Activated CD4-positive, alpha-beta T cell treated with anti-CD3 and anti-CD28 coated beads for 36 hours (primary cell): ENCODE results near the gene STX5. TPM values are rescaled to one million over a fixed set of nuclear protein-coding genes. Genes with fewer than 3 reads are reported as not detected.

ENCODE experiments used
- ATAC-seq: fragments of 200-7000 bp; cut with Tn5 transposase; one replicate; pipeline ENCODE4 v1.10.0; 2021; ENCODE audit warnings: mild to moderate bottlenecking, moderate library complexity
- CTCF ChIA-PET: fragments of 350-600 bp; sonication (Branson Sonifier 250); formaldehyde crosslinking; loops from one replicate; lab custom pipeline; 2021; ENCODE audit warnings: antibody characterized with exemption; lab: Charles Lee
- POLR2A ChIA-PET: fragments of 350-600 bp; sonication (Branson Sonifier 250); formaldehyde crosslinking; loops from one replicate; lab custom pipeline; 2021; ENCODE audit warnings: antibody characterized with exemption, inconsistent platforms; lab: Charles Lee
- DNase-seq: peaks from one replicate; pipeline ENCODE4 v3.0.0-alpha.2; 2020
- H3K27ac Mint-ChIP-seq: one replicate; pipeline ENCODE4 v1.8.0; 2021; ENCODE audit warnings: mixed read lengths
- H3K27me3 Mint-ChIP-seq: one replicate; pipeline ENCODE4 v1.8.0; 2021; ENCODE audit warnings: mixed read lengths
- H3K36me3 Mint-ChIP-seq: one replicate; pipeline ENCODE4 v1.8.0; 2021; ENCODE audit warnings: low read depth, mixed read lengths
- H3K4me1 Mint-ChIP-seq: one replicate; pipeline ENCODE4 v1.8.0; 2021; ENCODE audit warnings: mixed read lengths
- H3K4me3 Mint-ChIP-seq: one replicate; pipeline ENCODE4 v1.8.0; 2021; ENCODE audit warnings: mild to moderate bottlenecking, moderate library complexity, mixed read lengths
- H3K9me3 Mint-ChIP-seq: one replicate; pipeline ENCODE4 v1.8.0; 2021; ENCODE audit warnings: low read depth, mixed read lengths
- intact Hi-C, 2 experiments: fragments of 100-400 bp; cut with DNase I in 1 of 2; cut with micrococcal nuclease in 1 of 2; formaldehyde crosslinking; loops; one replicate each; pipeline versions ENCODE4 v1.14.2 to v1.15.1; 2022 to 2024; cut with DNase I, micrococcal nuclease
- total RNA-seq, 2 experiments: library from RNA; stranded (reverse); gene quantifications; one replicate each; pipeline ENCODE4 v1.2.3, GENCODE V29; 2021

The STX5 gene
- total RNA-seq, 2 experiments from 2014 or later = 19.3 to 21.8 TPM

GRCh38 chr11:62854825-62855570 lies 23.1 kb upstream of the STX5 start:
- Mint-ChIP-seq H3K27me3 (no peaks in the 10 kb centered on the region), H3K9me3 (no peaks in the 10 kb centered on the region), H3K4me1 (peaks cover 49% of the 10 kb centered on the region), H3K4me3 (peak overlapping the region; percentile 99), H3K36me3 (peaks cover 74% of the 10 kb centered on the region), H3K27ac (peak overlapping the region; percentile 97)
- ATAC-seq = no peak
- ChIA-PET POLR2A (interaction anchor here (0.6 to 9.3 kb wide), 28 partner anchors 12 to 1463 kb away, joined by 3 to 383 read pairs (median 5); partner anchors contain the start of genes BSCL2, C11orf98, CSKMT and EEF1G), CTCF (interaction anchor here (0.8 to 6.0 kb wide), 5 partner anchors 14 to 182 kb away, joined by 3 to 44 read pairs (median 8); partner anchors contain the start of genes HNRNPUL2, SLC3A2 and TMEM179B)
- DNase-seq = no peak
- intact Hi-C loops = loop anchor here (1.0 to 5.0 kb wide), 5 partner anchors 14 to 243 kb away; partner anchors contain the start of genes C11orf98 (in 1 of the 2), CSKMT (in 1 of the 2), EML3 (in 1 of the 2) and HNRNPUL2 (in 1 of the 2)

DNA sequence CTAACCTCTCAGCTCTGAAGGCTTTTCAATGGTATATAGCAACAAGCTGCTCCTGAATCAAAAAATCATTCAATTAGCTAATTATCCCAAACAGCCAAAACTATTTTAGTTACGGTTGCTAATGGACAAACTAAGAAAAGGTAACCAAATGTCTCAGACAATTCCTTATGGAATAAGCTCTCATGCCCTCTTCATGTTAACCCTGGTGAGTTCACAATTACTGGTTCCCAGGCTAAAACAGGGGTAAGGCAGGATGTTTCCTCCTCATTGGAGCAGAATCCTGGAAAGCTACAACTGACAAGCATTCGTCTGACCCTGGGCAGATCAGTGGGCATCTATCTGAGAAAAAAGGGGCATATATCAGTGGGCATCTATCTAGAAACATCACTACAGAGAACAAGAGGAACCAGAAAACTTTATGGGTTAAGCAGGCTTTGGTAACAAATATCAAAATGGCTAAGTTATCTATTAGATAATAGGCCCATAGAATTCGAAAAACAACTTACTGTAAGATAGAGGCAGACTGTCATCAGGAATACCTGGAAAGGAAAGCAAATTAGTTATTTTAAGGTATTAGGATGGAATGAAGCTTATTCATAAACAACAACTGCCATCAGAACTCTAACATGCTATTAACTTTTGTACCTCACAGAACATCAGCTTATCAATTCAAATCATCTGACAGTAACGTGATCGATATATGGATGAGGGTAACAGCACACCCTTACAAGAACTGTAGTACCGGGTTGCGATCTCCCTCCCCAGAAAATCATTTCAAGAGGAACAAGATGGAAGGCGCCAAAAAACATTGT lies 22.4 kb upstream of the STX5 start:
- intact Hi-C loops = no loop called here
- Mint-ChIP-seq H3K27me3 (no peaks in the 10 kb centered on the region), H3K4me3 (peak overlapping the region; percentile 99), H3K36me3 (peaks cover 68% of the 10 kb centered on the region), H3K27ac (peak overlapping the region; percentile 97), H3K9me3 (no peaks in the 10 kb centered on the region), H3K4me1 (peaks cover 41% of the 10 kb centered on the region)
- CTCF ChIA-PET = interaction anchor here (1.0 to 6.0 kb wide), 3 partner anchors 13 to 68 kb away, joined by 6 to 44 read pairs (median 8); partner anchors contain the start of gene TMEM179B
- ATAC-seq (no peak), DNase-seq (no peak)
- POLR2A ChIA-PET = interaction anchor here (0.7 to 9.3 kb wide), 17 partner anchors 11 to 295 kb away, joined by 3 to 383 read pairs (median 6); partner anchors contain the start of genes C11orf98, CSKMT, HNRNPUL2 and MTA2

- intact Hi-C loops = no loop called here
- H3K4me3 Mint-ChIP-seq = peak overlapping the region; percentile 99
- peak; percentile 42 for DNase-seq
- ChIA-PET CTCF (interaction anchor here (1.0 to 6.0 kb wide), 3 partner anchors 12 to 67 kb away, joined by 6 to 44 read pairs (median 7); partner anchors contain the start of gene TMEM179B), POLR2A (interaction anchor here (0.7 to 9.3 kb wide), 11 partner anchors 8 to 126 kb away, joined by 3 to 383 read pairs (median 3); partner anchors contain the start of genes HNRNPUL2, SLC3A2, STX5 and TAF6L)
- H3K36me3 Mint-ChIP-seq = peaks cover 66% of the 10 kb centered on the region
- no peaks in the 10 kb centered on the region for H3K27me3 Mint-ChIP-seq
- no peaks in the 10 kb centered on the region for H3K9me3 Mint-ChIP-seq
- peak overlapping the region; percentile 97 for H3K27ac Mint-ChIP-seq
- ATAC-seq = peak; percentile 21
- H3K4me1 Mint-ChIP-seq = peaks cover 38% of the 10 kb centered on the region
These were observed 21.6 kb upstream of the STX5 start for GRCh38 chr11:62853279-62853965.

DNA sequence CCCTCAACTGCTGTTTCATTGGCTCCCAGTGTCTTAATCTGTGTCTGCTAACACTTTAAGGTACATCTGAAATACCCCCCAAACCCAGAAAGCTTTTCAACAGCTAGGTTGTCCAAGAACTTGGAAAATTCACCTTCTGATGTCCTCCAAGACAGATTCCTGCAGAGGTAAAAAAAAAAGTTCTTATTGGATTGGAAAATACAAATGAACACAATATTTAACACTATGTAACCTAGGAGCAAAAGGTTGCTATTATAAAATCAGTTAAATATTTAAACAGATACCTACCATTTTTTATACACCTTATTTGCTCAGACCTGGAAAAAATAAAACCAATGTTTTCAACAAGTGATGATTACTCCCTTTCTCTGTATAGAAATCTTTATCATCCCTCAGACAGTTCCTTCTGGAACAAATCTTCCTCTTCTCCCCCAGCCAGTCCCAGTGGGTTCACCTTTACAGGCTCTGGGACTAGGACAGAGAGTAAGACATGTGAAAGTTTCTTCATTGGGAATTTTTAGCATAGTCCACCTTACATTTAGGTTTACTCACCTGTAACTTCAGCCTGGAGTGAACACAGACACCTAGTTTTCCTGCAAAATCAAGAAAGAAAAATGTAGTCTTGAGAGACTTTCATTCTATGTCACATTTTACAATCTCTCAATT lies 20.8 kb upstream of the STX5 start:
- CTCF ChIA-PET = interaction anchor here (0.7 to 6.0 kb wide), 3 partner anchors 11 to 92 kb away, joined by 4 to 44 read pairs (median 7); partner anchors contain the start of genes POLR2G and TMEM179B
- DNase-seq (no peak), ATAC-seq (no peak)
- Mint-ChIP-seq H3K4me1 (peaks cover 31% of the 10 kb centered on the region), H3K4me3 (peak overlapping the region; percentile 99), H3K9me3 (no peaks in the 10 kb centered on the region), H3K27me3 (no peaks in the 10 kb centered on the region), H3K27ac (peak overlapping the region; percentile 97), H3K36me3 (peaks cover 58% of the 10 kb centered on the region)
- POLR2A ChIA-PET = interaction anchor here (0.7 to 9.3 kb wide), 6 partner anchors 9 to 125 kb away, joined by 3 to 383 read pairs (median 4); partner anchors contain the start of genes STX5, TEX54, TTC9C and WDR74
- intact Hi-C loops = no loop called here

DNA sequence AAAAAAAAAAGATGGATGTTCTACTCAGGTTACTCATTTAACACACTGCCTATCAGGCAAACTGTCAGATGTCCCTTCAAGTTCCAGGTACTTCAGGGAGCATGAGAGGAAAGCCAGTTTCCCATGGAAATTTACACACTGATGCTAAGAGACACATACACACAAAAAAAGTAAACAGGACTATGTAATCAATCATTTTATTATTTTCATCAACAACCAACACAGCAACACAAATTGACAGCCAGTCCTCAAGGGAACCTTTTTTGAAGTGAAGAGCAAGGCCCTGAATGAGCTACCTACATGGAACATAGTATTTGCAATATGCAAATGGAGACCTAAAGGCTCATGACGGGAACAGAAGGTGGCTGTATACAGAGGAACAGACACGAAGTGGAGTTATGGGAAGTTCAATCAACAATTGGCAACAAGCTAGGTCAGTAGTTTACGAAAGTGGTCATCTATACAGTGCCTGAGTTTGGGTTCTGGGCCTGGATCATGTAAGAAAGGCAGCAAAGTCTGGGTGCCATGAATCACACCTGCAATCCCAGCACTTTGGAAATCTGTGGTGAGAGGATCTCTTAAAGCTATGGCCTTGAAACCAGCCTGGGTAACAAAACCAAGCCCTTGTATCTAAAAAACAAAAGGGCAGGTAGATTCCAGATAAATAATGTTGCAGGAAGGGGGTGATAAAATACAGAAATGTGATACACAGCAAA lies 20.1 kb upstream of the STX5 start:
- Mint-ChIP-seq H3K27me3 (no peaks in the 10 kb centered on the region), H3K27ac (peak overlapping the region; percentile 89), H3K4me3 (peak overlapping the region; percentile 99), H3K36me3 (peaks cover 57% of the 10 kb centered on the region), H3K4me1 (peaks cover 29% of the 10 kb centered on the region), H3K9me3 (no peaks in the 10 kb centered on the region)
- no peak for ATAC-seq
- ChIA-PET CTCF (interaction anchor here (0.7 to 1.7 kb wide), 5 partner anchors 9 to 1392 kb away, joined by 3 to 7 read pairs (median 3); partner anchors contain the start of gene POLR2G), POLR2A (interaction anchor here (0.6 to 9.3 kb wide), 11 partner anchors 9 to 884 kb away, joined by 3 to 383 read pairs (median 4); partner anchors contain the start of genes SLC3A2, TTC9C, WDR74 and ZBTB3)
- no peak for DNase-seq
- intact Hi-C loops = no loop called here

DNA sequence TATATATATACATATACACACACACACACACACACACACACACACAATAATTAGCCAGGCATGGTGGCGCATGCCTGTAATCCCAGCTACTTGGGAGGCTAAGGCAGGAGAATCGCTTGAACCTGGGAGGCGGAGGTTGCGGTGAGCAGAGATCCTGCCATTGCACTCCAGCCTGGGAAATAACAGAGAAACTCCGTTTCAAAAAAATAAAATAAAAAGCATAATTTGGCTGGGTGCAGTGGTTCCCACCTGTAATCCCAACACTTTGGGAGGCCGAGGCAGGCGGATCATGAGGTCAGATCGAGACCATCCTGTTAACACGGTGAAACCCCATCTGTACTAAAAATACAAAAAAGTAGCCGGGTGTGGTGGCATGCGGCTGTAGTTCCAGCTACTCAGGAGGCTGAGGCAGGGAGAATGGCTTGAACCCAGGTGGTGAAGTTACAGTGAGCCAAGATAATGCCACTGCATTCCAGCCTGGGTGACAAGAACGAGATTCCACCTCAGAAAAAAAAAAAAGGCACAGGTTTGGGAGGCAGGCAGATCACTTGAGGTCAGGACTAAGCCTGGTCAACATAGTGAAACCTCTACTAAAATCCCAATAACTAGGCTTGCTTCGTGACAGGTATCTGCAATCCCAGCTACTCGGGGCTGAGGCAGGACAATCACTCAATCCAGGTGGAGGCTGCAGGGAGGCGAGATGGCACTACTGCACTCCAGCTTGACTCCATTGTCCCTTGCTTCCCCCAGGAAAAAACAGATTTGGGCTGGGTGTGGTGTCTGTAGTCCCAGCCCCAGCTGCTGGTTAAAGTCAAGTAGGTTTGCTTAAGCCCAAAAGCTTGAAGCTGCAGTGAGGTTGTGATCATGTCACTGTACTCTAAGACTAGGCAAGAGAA lies 19.3 kb upstream of the STX5 start:
- Mint-ChIP-seq H3K27ac (peak overlapping the region; percentile 89), H3K9me3 (no peaks in the 10 kb centered on the region), H3K4me1 (peaks cover 29% of the 10 kb centered on the region), H3K4me3 (peak overlapping the region; percentile 99), H3K36me3 (peaks cover 53% of the 10 kb centered on the region), H3K27me3 (no peaks in the 10 kb centered on the region)
- ChIA-PET CTCF (interaction anchor here (0.7 to 1.7 kb wide), 5 partner anchors 8 to 1393 kb away, joined by 3 to 7 read pairs (median 3); no protein-coding TSS in a partner anchor), POLR2A (interaction anchor here (0.6 to 9.3 kb wide), 14 partner anchors 8 to 883 kb away, joined by 3 to 383 read pairs (median 4); partner anchors contain the start of genes SLC3A2, WDR74 and ZBTB3)
- intact Hi-C loops = no loop called here
- ATAC-seq (no peak), DNase-seq (no peak)

- no peak for DNase-seq
- Mint-ChIP-seq H3K27me3 (no peaks in the 10 kb centered on the region), H3K4me1 (peaks cover 23% of the 10 kb centered on the region), H3K4me3 (no peak overlapping the region), H3K27ac (no peak overlapping the region), H3K36me3 (peaks cover 19% of the 10 kb centered on the region), H3K9me3 (no peaks in the 10 kb centered on the region)
- no peak for ATAC-seq
- intact Hi-C loops = no loop called here
- ChIA-PET CTCF (interaction anchor here (0.6 to 0.8 kb wide), 2 partner anchors 9 to 118 kb away, joined by 3 read pairs; no protein-coding TSS in a partner anchor), POLR2A (interaction anchor here (0.5 kb wide), 1 partner anchor 38 kb away, joined by 4 read pairs; no protein-coding TSS in a partner anchor)
These were observed 16.0 kb upstream of the STX5 start for GRCh38 chr11:62847767-62848314.

- no peaks in the 10 kb centered on the region for H3K9me3 Mint-ChIP-seq
- intact Hi-C loops = no loop called here
- H3K27me3 Mint-ChIP-seq = no peaks in the 10 kb centered on the region
- peaks cover 3% of the 10 kb centered on the region for H3K36me3 Mint-ChIP-seq
- DNase-seq (no peak), ATAC-seq (no peak)
- H3K4me3 Mint-ChIP-seq = no peak overlapping the region
- ChIA-PET POLR2A (interaction anchor here (0.6 kb wide), 1 partner anchor 44 kb away, joined by 3 read pairs; no protein-coding TSS in a partner anchor), CTCF (interaction anchor here (0.7 kb wide), 1 partner anchor 30 kb away, joined by 4 read pairs; no protein-coding TSS in a partner anchor)
- H3K27ac Mint-ChIP-seq = no peak overlapping the region
- peaks cover 7% of the 10 kb centered on the region for H3K4me1 Mint-ChIP-seq
These were observed 14.3 kb upstream of the STX5 start for GRCh38 chr11:62846177-62846576.
